ENCODE results near the gene POLR2F.

Gene POLR2F

GRCh38 chr22:37982938-37983859, 29.7 kb downstream of the POLR2F start:
- no peak for FAIRE-seq

GRCh38 chr22:37983860-37984791, 30.6 kb downstream of the POLR2F start, which contains the start of gene SOX10:
Gene SOX10, minus strand, starts transcription at chr22:37984555. Its CDS starts 771 bp downstream, at chr22:37983784.
- FAIRE-seq, result no peak

GRCh38 chr22:37985050-37985585, 31.6 kb downstream of the POLR2F start:
- no peak for FAIRE-seq

GRCh38 chr22:37985751-37986281, 32.3 kb downstream of the POLR2F start:
- FAIRE-seq, result no peak

GRCh38 chr22:37986371-37986770, 32.9 kb downstream of the POLR2F start:
- no peak for FAIRE-seq

GRCh38 chr22:37989146-37990045, 35.9 kb downstream of the POLR2F start:
- FAIRE-seq, result no peak

- no peak for FAIRE-seq
Measured at GRCh38 chr22:37990301-37990700, 36.8 kb downstream of the POLR2F start.

- no peak for FAIRE-seq
Measured at GRCh38 chr22:37990862-37991261, 37.4 kb downstream of the POLR2F start.

- no peak for FAIRE-seq
Measured at GRCh38 chr22:37991731-37992442, 38.4 kb downstream of the POLR2F start.

- FAIRE-seq, result no peak
Measured at GRCh38 chr22:37994049-37994448, 40.5 kb downstream of the POLR2F start.

- FAIRE-seq, result no peak
Measured at GRCh38 chr22:37994982-37995381, 41.5 kb downstream of the POLR2F start.

GRCh38 chr22:37995460-37995859, 42.0 kb downstream of the POLR2F start:
- no peak for FAIRE-seq

GRCh38 chr22:37996079-37996478, 42.6 kb downstream of the POLR2F start:
- no peak for FAIRE-seq

- no peak for FAIRE-seq
Measured at GRCh38 chr22:37996515-37997246, 43.2 kb downstream of the POLR2F start.

GRCh38 chr22:37998543-37998942, 45.0 kb downstream of the POLR2F start:
- FAIRE-seq, result no peak

- FAIRE-seq, result no peak
Measured at GRCh38 chr22:37999236-37999635, 45.7 kb downstream of the POLR2F start.

- FAIRE-seq, result no peak
Measured at GRCh38 chr22:37999640-38000272, 46.3 kb downstream of the POLR2F start.

- no peak for FAIRE-seq
Measured at GRCh38 chr22:38005943-38006342, 52.4 kb downstream of the POLR2F start.

GRCh38 chr22:38006906-38007305, 53.4 kb downstream of the POLR2F start:
- no peak for FAIRE-seq
